Testis (tissue), 2 donors: Measurements from ENCODE around the gene ECI1.

Source experiments
- POLR2A ChIP-seq: fragments of 450-650 bp; IDR thresholded peaks from one replicate; pipeline ENCODE4 v1.6.1; 2017; ENCODE audit warnings: antibody characterized with exemption, mild to moderate bottlenecking, moderate library complexity
- TF ChIP-seq, protein P1 (sequence below), 3 experiments: fragments of 450-650 bp in 2 of 3; fragments of 200-600 bp in 1 of 3; sonication (generic) in 1 of 3; IDR thresholded peaks; one replicate each; pipeline ENCODE4 v1.5.1; 2016 to 2019; ENCODE audit warnings: antibody characterized with exemption in 3 of 3, mild to moderate bottlenecking in 2 of 3, moderate library complexity in 1 of 3

DNA sequence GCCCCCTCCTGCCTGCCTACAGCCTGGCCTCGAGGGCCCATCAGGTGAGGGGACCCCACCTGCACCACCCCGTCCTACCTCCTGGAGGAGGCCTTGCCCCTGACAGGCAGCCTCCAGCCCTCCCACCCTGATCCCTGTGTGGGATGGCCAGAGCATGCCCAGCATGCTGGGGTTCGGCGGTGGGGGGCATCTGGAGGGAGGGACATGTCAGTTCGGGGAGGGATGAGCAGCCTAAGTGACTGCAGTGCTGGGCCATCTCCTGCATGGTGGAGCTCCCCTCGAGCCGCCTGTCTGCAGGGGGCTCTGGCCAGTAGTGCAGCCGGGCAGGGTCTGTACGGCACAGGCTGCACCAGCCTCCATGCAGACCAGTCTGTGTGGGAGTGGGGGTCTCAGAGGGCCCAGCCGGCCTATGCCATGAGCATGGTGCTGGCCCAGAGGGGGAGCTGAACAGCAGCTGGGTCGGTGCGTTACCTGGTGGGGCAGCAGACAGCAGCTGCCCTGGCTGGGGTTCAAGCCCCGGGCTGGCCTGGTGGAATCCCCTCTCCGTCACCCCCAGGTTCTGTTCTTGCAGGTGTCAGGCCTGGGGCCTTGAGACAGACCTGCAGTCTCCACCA lies 20.6 kb upstream of the ECI1 start:
- TF ChIP-seq, protein P1, sequence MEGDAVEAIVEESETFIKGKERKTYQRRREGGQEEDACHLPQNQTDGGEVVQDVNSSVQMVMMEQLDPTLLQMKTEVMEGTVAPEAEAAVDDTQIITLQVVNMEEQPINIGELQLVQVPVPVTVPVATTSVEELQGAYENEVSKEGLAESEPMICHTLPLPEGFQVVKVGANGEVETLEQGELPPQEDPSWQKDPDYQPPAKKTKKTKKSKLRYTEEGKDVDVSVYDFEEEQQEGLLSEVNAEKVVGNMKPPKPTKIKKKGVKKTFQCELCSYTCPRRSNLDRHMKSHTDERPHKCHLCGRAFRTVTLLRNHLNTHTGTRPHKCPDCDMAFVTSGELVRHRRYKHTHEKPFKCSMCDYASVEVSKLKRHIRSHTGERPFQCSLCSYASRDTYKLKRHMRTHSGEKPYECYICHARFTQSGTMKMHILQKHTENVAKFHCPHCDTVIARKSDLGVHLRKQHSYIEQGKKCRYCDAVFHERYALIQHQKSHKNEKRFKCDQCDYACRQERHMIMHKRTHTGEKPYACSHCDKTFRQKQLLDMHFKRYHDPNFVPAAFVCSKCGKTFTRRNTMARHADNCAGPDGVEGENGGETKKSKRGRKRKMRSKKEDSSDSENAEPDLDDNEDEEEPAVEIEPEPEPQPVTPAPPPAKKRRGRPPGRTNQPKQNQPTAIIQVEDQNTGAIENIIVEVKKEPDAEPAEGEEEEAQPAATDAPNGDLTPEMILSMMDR (IDR thresholded peaks at IDR 0.05), result no peak
- TF ChIP-seq POLR2A, result no peak
